Adrenal gland (tissue), 5 donors: ENCODE measurements around the gene PLXNA4.

Source experiments
- CTCF ChIP-seq, 6 experiments: fragments of 450-650 bp in 4 of 6; fragments of 200-600 bp in 2 of 6; sonication (generic) in 1 of 6; IDR thresholded peaks; 1 replicate in 5 of 6; 2 replicates in 1 of 6; pipeline versions ENCODE4 v1.5.1 to v1.8.0; 2016 to 2021; ENCODE audit warnings: antibody characterized with exemption in 6 of 6, mild to moderate bottlenecking in 2 of 6, moderate library complexity in 1 of 6
- POLR2A ChIP-seq, 2 donors: fragments of 450-650 bp; IDR thresholded peaks; one replicate each; pipeline ENCODE4 v1.6.1; 2017; ENCODE audit warnings: antibody characterized with exemption in 2 of 2, mild to moderate bottlenecking in 2 of 2, moderate library complexity in 1 of 2
- donor health status: DM: no; HTN: no; CAD: no.

GRCh38 chr7:132252793-132253100 is 323.5 kb downstream of the PLXNA4 start:
- TF ChIP-seq CTCF (IDR thresholded peaks at IDR 0.05) (no peak), POLR2A (IDR thresholded peaks at IDR 0.05) (no peak)
